NK-92 (cell line): ENCODE results near the gene S100PBP.

Experiments used
- DNase-seq: peaks from one replicate; lab custom pipeline; 2025; ENCODE audit not compliant: unreplicated experiment; lab: John Stamatoyannopoulos, UW

S100PBP gene

DNA sequence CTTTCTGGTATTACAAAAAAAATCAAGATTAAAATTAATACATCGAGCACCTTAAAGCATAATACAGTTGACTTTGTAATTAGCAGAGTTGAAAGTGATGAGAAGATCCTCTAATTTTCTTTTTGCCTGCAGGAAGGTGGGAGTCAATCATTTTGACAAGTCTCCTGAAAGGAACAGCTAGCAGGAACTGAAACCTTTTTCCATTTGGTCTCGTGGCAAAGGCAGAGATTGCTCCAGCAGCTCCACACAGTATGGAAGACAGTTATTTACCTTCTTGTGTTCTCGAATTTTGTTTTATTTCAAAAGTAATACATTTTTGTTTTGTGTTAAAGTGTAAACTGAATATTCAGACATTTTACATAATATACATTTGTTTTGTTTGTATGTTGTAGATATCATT lies 7.7 kb downstream of the S100PBP start:
- no peak for DNase-seq

DNA sequence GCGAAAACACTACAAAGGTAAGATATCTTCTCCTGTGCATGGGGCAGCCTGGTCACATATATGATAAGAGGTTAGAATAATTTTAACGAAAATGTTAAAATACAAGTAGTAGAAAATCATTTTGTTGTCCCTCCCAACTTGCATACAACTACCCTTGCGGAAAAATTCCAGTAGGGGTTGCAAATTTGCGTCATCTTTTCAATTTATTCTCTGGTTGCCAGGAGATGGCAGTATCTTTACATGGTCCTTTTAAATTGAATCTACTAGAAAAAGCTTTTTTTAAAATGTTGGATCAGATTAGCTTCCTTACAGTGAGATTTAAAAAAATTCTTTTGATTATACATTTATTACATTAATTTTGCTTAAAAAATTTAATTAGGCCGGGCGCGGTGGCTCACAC lies 10.9 kb downstream of the S100PBP start:
- DNase-seq = no peak

DNA sequence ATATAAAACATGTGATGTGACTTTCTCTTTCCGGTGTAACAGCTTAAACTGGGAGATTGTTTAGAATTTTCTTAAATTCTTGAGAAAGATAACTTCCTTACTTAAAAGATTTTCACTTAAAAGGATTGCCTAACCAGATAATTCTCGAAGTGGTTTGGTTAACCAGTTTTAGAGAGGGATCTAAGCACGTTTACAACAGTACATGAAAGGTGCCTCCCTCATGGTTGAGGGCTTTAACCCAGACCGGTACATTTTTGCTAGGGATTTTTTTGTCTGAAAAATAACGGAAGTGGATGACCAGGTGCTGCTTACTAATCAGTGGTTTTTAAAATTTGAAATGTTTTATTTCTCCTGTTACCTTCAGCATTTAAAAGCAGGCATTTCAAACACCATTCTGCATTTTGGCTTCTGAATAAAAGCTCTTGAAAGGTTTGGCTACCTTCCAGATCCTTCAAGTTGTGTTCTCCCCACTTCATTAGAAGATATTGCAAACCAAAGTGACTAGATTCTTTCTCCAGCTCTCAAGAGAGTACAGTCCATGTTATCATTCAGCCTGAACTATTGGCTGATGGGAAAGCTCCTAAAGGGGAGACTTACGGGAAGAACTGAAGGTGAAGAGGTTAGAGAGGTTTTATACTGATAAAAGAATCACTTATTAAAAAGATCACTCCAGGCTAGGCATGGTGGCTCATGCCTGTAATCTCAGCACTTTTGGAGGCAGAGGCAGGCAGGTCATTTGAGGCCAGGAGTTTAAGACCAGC lies 12.8 kb downstream of the S100PBP start:
- DNase-seq = no peak

GRCh38 chr1:32831878-32832277 lies 14.4 kb downstream of the S100PBP start:
- DNase-seq = no peak

DNA sequence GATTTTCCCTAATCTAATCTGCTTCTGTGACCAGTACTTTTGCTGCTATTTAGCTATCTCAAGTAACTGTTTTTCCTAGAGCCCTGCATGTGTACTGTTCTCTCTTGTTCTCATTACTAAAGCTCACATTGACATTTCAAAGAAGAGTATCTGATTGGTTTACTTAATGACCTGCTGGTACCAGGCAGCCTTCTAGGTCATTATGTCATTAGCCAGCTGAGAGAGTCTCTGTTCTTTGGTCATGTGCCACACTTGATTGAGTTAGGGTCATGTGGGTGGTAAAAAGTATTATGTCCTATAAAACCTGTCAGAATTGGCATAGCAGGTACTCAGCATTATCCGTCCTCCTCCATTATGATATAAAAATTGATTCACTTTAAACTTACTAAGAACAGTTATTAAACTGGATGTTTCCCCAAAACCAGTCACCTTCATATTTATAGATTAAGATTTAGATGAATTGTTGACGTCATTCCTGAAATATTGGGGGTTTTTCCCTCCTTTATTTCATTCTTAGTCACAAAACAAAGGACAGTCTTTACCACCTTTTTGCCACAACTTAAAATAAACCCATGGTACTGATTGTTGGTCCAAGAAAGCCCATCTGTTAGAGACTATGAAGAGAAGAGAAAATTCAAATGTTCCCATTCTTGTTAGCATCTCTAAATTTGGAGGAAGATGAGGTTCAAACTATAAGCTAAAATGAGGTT lies 31.1 kb downstream of the S100PBP start:
- DNase-seq = no peak

DNA sequence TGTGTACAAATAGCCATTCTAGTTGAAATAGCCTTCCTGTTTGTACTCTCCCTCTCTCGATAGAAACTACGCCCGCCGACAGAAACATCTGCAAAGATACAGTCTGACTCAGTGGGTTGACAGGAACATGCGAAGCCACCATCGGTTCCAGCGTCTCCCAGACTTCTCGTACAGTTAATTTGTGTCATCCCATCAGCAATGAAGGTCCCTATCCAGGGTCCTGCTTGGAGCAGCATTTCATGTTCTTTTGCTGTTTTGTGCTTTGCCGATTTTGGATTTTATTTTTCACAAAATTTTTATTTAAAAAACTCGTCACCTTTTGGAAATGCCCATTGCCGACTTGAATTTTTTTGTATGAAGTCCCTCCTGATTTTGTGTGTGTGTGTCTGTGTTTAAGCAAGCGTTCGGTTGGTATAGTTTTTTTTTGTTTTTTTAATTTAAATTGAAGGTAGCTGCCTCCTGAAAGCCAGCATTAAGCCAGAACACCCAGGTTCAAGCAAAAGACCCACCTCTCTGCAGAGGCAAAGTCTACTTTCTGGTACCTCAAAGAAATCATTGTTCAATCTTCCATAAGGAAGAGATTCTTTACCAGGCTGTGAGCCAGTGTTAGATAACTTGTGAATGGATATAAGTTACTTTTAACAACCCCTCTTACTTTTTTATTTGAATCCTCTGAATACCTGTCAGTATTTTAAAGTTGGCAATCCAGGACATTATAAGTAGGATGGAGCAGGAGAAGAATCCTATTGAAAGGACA lies 38.6 kb downstream of the S100PBP start:
- DNase-seq = no peak

DNA sequence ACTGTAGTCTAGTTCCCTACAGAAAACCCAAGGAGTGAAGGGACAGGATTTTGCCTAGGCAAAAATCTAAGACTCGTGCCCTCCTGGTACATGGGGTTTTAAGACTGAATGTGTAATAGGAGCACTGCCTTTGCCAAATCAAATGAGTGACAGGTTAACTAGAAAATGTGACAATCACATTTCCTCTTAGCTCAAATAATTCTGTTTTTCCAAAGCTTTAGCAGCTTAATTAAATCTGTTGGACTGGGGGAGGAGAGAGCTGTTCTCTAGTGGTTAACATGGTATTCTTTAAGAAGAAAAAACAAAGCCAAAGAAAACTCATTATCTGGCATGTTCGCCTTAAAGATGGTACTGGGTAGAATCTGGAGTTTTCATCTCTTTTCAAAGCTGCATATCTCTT lies 40.7 kb downstream of the S100PBP start:
- no peak for DNase-seq

GRCh38 chr1:32858791-32859190 lies 41.3 kb downstream of the S100PBP start:
- DNase-seq = no peak

- DNase-seq = no peak
Observed at GRCh38 chr1:32859915-32860314, 42.5 kb downstream of the S100PBP start.

- DNase-seq = no peak
Observed at GRCh38 chr1:32860566-32860965, 43.1 kb downstream of the S100PBP start.

DNA sequence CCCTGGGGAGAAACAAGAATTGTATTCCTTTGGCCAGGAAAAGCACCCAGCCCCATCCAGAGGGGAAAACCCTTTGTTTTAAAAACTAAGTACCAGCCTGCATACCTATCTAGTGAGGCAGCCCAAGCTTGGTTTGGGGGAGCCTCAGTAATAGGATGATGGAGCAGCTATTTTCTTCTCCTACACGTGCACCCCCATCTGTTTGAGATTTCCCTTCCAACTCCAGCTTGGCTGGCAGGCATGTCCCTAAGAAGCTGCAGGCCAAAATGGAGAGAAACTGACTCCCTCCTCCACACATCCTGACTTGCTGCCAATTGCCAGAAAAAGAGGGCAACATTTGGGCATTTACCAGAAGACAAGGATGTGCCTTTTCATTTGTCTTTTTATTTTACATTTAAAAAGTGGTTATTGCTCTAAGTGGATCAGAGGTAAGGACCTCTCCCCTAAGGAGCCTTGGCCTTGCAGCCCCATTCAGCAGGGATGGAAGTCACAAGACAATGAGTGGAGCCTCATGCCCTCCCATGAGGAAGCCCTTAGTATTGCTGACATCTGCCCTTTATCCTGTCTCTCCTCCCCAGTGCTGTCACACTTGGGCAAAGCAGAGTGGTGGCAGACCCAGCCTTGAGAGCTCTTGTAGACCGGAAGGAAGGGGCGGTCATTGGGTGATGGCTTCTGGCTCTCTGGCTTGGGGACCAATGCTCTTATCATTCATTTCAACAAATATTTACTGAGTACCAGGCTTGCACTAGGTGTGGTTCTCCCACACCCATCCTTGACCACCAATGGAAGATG lies 44.6 kb downstream of the S100PBP start:
- DNase-seq = no peak

- no peak for DNase-seq
Observed at GRCh38 chr1:32863218-32863880, 45.9 kb downstream of the S100PBP start.

GRCh38 chr1:32863881-32864245 lies 46.4 kb downstream of the S100PBP start:
- no peak for DNase-seq

DNA sequence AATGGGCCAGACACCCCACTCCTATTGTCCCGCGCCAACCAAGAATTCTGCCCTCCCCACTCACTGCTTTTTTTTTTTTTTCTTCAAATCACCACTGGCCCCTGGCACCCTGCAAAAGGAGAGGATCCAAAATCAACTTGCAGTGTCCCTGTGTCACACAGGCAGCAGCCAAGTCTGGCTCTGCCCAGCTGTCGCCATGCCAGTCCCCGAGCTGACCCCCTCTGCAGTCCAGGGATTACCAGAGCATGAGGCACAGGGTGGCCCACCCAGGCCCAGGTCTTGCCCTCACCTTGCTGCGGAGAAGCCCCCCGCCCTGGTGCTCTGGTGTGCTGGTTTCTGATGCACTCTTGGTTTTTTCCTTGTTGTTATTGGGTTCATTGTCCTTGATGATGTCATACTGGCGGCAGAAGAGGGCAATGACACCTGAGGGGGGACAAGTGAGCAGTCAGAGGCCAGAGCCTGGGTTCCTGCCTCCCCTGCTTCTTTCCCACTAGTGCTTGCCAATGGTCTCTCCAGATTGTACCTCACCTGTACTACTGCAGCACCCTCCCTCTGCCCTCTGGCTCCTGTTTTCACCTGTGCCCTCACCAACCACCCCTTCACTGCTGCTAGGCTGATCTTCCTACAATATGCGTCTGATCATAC lies 47.0 kb downstream of the S100PBP start:
- no peak for DNase-seq

DNA sequence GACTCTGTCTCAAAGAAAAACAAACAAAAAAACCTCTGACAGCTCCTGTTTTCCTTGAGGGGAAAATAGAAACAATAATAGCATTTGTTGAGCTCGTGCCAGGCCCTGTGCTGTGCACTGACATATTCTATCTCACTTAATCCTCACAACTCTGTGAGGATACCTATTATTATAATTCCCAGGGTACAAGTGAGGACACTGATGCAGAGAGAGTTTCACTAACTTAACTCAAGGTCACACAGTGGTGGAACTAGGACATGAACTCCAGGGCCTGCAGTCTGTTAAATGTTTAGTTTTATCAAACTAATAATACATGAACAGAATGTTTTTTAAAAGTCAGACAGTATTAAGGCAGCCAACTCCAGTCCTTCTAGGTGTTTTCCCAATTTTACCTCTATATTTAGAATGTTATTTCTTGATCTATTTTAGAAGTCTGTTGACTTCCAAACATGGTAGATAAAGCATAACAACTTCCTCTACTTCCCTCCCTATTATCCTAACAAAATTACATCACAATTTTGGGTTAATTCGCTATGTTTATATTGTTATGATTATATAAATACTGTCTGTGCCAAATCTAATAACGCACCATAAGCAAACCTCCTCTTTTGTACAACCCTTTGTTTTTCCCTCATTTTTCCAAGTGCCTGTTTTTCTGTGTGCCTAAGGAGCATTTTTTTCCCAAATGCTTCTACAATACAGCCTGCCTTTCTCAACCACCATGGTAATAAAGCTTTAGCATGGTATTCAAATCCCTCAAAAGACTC lies 48.4 kb downstream of the S100PBP start:
- DNase-seq = no peak

- DNase-seq = no peak
Observed at GRCh38 chr1:32867151-32867550, 49.7 kb downstream of the S100PBP start.

GRCh38 chr1:32867671-32868070 lies 50.2 kb downstream of the S100PBP start:
- no peak for DNase-seq

DNA sequence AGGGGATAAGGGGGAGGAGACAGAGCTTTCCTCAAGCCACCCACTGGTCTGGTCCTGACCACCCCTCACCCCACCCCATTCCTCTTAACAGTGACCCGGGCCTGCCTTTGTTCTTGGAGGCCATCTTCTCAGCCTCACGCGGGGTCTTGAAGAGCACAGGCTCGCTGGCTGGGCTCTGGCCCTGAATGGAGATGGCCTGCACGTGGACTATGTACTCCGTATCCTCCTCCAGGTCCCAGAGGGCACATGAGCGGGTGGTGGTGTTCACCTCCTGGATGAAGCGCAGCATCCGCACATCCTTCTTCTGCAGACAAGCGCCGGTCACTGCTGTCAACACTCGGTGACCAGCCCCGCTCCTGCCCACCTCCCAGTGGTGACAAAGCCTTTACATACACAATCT lies 50.6 kb downstream of the S100PBP start:
- no peak for DNase-seq

DNA sequence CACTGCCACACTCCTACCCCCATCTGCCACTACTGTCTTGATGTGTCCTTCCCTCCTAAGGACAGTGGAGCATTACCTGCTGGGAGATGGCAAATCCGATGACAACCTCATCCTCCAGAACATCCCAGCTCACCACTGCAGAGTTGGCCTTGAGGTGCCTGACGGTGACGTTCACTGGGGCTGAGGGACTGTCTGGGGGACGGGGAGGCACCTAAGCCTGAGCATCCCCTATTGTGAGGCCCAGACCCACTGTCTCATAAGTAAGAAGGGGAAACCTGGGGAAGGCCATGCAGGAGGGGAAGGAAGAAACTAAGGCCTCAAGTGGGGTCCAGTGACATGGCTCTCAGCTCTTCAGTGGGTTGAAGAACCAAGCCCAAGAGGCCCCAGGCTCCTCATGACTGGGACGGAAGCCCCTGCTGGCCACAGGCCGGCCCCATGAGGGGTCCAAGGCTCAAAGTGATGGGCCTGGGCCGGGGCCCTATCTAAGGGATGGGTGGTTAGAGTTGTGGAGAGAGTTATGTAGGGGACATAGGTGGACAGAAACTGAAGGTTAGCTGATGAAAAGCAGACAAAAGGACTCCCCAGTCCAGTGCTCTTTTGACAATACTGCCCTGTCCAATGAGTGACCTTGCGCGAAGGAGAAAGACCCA lies 51.5 kb downstream of the S100PBP start:
- DNase-seq = no peak
